ENCODE measurements around the gene OR1C1.
"Not testable (repeated sequence)": the region's sequence is repeated elsewhere in the genome, so short reads cannot be mapped to it uniquely, and the experiment has no call there.

OR1C1 gene

GRCh38 chr1:247769603-247770002 lies 9.2 kb upstream of the OR1C1 start (continued):
- TF ChIP-seq ZNF426 (tag by site-specific recombination; IDR thresholded peaks at IDR 0.05) (no peak), ZFP3 (tag by site-specific recombination; IDR thresholded peaks at IDR 0.05; ENCODE audit: low read depth) (no peak), HOXD13 (CRISPR knock-in tag; IDR thresholded peaks at IDR 0.05; ENCODE audit: borderline replicate concordance) (no peak), RBAK (tag by site-specific recombination; IDR thresholded peaks at IDR 0.05) (no peak), ZNF398 (tag by site-specific recombination; IDR thresholded peaks at IDR 0.05) (no peak), SCRT1 (tag by site-specific recombination; IDR thresholded peaks at IDR 0.05; ENCODE audit: borderline replicate concordance) (no peak), ZFP37 (tag by site-specific recombination; IDR thresholded peaks at IDR 0.05) (no peak), INSM2 (tag by site-specific recombination; IDR thresholded peaks at IDR 0.05) (no peak), ZBTB20 (tag by site-specific recombination; IDR thresholded peaks at IDR 0.05) (no peak), ZNF514 (tag by site-specific recombination; IDR thresholded peaks at IDR 0.05) (no peak), ZFHX2 (tag by site-specific recombination; conservative IDR thresholded peaks at IDR 0.05) (no peak)

GRCh38 chr1:247754311-247754710 lies 6.0 kb downstream of the OR1C1 start:
- H3K36me3 ChIP-seq (ENCODE audit: control insufficient read depth in 2 of 2, insufficient read depth in 1 of 2, low read length in 2 of 2); CTCF ChIA-PET; POLR2A ChIA-PET; H3K4me1 ChIP-seq (ENCODE audit: control insufficient read depth, insufficient read depth, low read length); H3K4me3 ChIP-seq (ENCODE audit: low read depth, low read length); H3K27ac ChIP-seq (ENCODE audit: extremely low read depth, low read depth, low read length); H3K9me3 ChIP-seq (ENCODE audit: control insufficient read depth, insufficient read depth, low read depth, low read length): not testable (repeated sequence)

GRCh38 chr1:247749870-247750269 lies 10.5 kb downstream of the OR1C1 start:
- POLR2A ChIA-PET, result no interaction called here

More at GRCh38 chr1:247749870-247750269, 10.5 kb downstream of the OR1C1 start:
- no peak overlapping the region for H3K27ac ChIP-seq (ENCODE audit: extremely low read depth, low read depth, low read length)
- no peaks in the 10 kb centered on the region for H3K9me3 ChIP-seq (ENCODE audit: control insufficient read depth, insufficient read depth, low read depth, low read length)
- TF ChIP-seq PBX3 (CRISPR knock-in tag; IDR thresholded peaks at IDR 0.05) (no peak), ZNF335 (tag by site-specific recombination; conservative IDR thresholded peaks at IDR 0.05) (no peak), TRIM28 (IDR thresholded peaks at IDR 0.05; ENCODE audit: borderline replicate concordance, low read length) (no peak), GLIS2 (tag by site-specific recombination; IDR thresholded peaks at IDR 0.05) (no peak), ZNF76 (tag by site-specific recombination; IDR thresholded peaks at IDR 0.05; ENCODE audit: borderline replicate concordance, low read depth) (no peak), ZNF549 (tag by site-specific recombination; IDR thresholded peaks at IDR 0.05) (no peak), REST (tag by site-specific recombination; IDR thresholded peaks at IDR 0.05) (no peak), MZF1 (tag by site-specific recombination; IDR thresholded peaks at IDR 0.05; ENCODE audit: borderline replicate concordance) (no peak)
- CTCF ChIA-PET, result no interaction called here
- no peaks in the 10 kb centered on the region for H3K36me3 ChIP-seq (ENCODE audit: control insufficient read depth in 2 of 2, insufficient read depth in 1 of 2, low read length in 2 of 2)
- no peak overlapping the region for H3K4me3 ChIP-seq (ENCODE audit: low read depth, low read length)
- H3K4me1 ChIP-seq (ENCODE audit: control insufficient read depth, insufficient read depth, low read length), result no peaks in the 10 kb centered on the region
